GM23338 (cell line): ENCODE results near the gene TRPC6. TPM values are rescaled to one million over a fixed set of nuclear protein-coding genes. Genes with fewer than 3 reads are reported as not detected.
"Not testable (repeated sequence)": the region's sequence is repeated elsewhere in the genome, so short reads cannot be mapped to it uniquely, and the experiment has no call there.

ENCODE experiments used
- ATAC-seq: fragments of 200-7000 bp; cut with Tn5 transposase; 3 replicates; pipeline ENCODE4 v1.9.1; 2020
- DNase-seq: peaks from one replicate; pipeline ENCODE4 v3.0.0-alpha.2; 2015; ENCODE audit warnings: low spot score
- H2AFZ ChIP-seq: fragments of 200-600 bp; sonication (generic); 2 replicates; pipeline ENCODE4 v1.8.0; 2016; ENCODE audit warnings: antibody characterized with exemption, mild to moderate bottlenecking, moderate library complexity
- H3F3A ChIP-seq: fragments of 200-600 bp; sonication (generic); replicated peaks from 2 replicates; pipeline ENCODE4 v1.8.0; 2017; ENCODE audit warnings: antibody characterized with exemption, mixed run types, low read depth
- H3K27ac ChIP-seq: fragments of 200-600 bp; sonication (generic); 2 replicates; pipeline ENCODE4 v1.6.1; 2016; ENCODE audit warnings: low read depth
- H3K27me3 ChIP-seq: fragments of 200-600 bp; sonication (generic); 2 replicates; pipeline ENCODE4 v1.8.0; 2016; ENCODE audit warnings: mild to moderate bottlenecking, mixed run types, moderate library complexity; ENCODE audit not compliant: insufficient read depth
- H3K36me3 ChIP-seq: fragments of 200-600 bp; sonication (generic); 2 replicates; pipeline ENCODE4 v1.8.0; 2016; ENCODE audit warnings: mild to moderate bottlenecking; ENCODE audit not compliant: insufficient read depth
- H3K4me1 ChIP-seq: fragments of 200-600 bp; sonication (generic); 2 replicates; pipeline ENCODE4 v1.8.0; 2016; ENCODE audit warnings: mild to moderate bottlenecking, moderate library complexity; ENCODE audit not compliant: insufficient read depth
- H3K4me2 ChIP-seq: fragments of 200-600 bp; sonication (generic); 2 replicates; pipeline ENCODE4 v1.7.1; 2017; ENCODE audit warnings: mixed run types
- H3K4me3 ChIP-seq: fragments of 200-600 bp; sonication (generic); 2 replicates; pipeline ENCODE4 v1.6.1; 2016; ENCODE audit warnings: mixed run types
- H3K79me2 ChIP-seq: fragments of 200-600 bp; sonication (generic); replicated peaks from 2 replicates; pipeline ENCODE4 v1.8.0; 2017; ENCODE audit warnings: mild to moderate bottlenecking; ENCODE audit not compliant: insufficient read depth
- H3K9me2 ChIP-seq: fragments of 200-600 bp; sonication (generic); 2 replicates; pipeline ENCODE4 v1.8.0; 2017; ENCODE audit not compliant: insufficient read depth
- H4K20me1 ChIP-seq: fragments of 200-600 bp; sonication (generic); replicated peaks from 2 replicates; pipeline ENCODE4 v1.8.0; 2017; ENCODE audit warnings: mild to moderate bottlenecking; ENCODE audit not compliant: insufficient read depth
- H3K27ac Mint-ChIP-seq: 2 replicates; pipeline ENCODE4 v1.8.0; 2020; ENCODE audit warnings: inconsistent platforms, mild to moderate bottlenecking, moderate library complexity, mixed read lengths
- H3K27me3 Mint-ChIP-seq: 3 replicates; pipeline ENCODE4 v1.8.0; 2022; ENCODE audit warnings: low read depth, mild to moderate bottlenecking, moderate library complexity, mixed read lengths, inconsistent platforms; ENCODE audit not compliant: insufficient read depth, poor library complexity
- H3K36me3 Mint-ChIP-seq: 3 replicates; pipeline ENCODE4 v1.8.0; 2021; ENCODE audit warnings: low read depth, mild to moderate bottlenecking, inconsistent platforms, moderate library complexity, mixed read lengths
- H3K4me1 Mint-ChIP-seq: 3 replicates; pipeline ENCODE4 v1.8.0; 2020; ENCODE audit warnings: mild to moderate bottlenecking, inconsistent platforms, mixed read lengths
- H3K4me3 Mint-ChIP-seq: 3 replicates; pipeline ENCODE4 v1.8.0; 2021; ENCODE audit warnings: moderate library complexity, mild to moderate bottlenecking, inconsistent platforms, mixed read lengths
- H3K9me3 Mint-ChIP-seq: 3 replicates; pipeline ENCODE4 v1.8.0; 2020; ENCODE audit warnings: moderate library complexity, mild to moderate bottlenecking, inconsistent platforms, mixed read lengths
- CTCF ChIP-seq, 2 experiments: fragments of 200-600 bp in 1 of 2; sonication (generic) in 1 of 2; conservative IDR thresholded peaks; 2 replicates each; pipeline versions ENCODE4 v1.5.1 to v1.6.1; 2016 to 2017; ENCODE audit warnings: antibody characterized with exemption in 2 of 2, low read depth in 2 of 2, mild to moderate bottlenecking in 2 of 2, moderate library complexity in 1 of 2
- ETS1 ChIP-seq: IDR thresholded peaks from 2 replicates; pipeline ENCODE4 v1.6.1; 2016; ENCODE audit warnings: antibody characterized with exemption
- EZH2 ChIP-seq: fragments of 200-600 bp; sonication (generic); IDR thresholded peaks from one replicate; pipeline ENCODE4 v1.8.0; 2017; ENCODE audit warnings: antibody characterized with exemption, mild to moderate bottlenecking, low read depth; ENCODE audit not compliant: unreplicated experiment
- EZH2phosphoT487 ChIP-seq: fragments of 200-600 bp; sonication (generic); IDR thresholded peaks from one replicate; pipeline ENCODE4 v1.8.1; 2018; ENCODE audit warnings: antibody characterized with exemption; ENCODE audit not compliant: unreplicated experiment
- JUNB ChIP-seq: IDR thresholded peaks from one replicate; pipeline ENCODE4 v1.6.1; 2016; ENCODE audit warnings: antibody characterized with exemption; ENCODE audit not compliant: unreplicated experiment
- POLR2AphosphoS5 ChIP-seq: IDR thresholded peaks from 2 replicates; pipeline ENCODE4 v1.6.1; 2016; ENCODE audit warnings: antibody characterized with exemption, low read depth
- STAT1 ChIP-seq: IDR thresholded peaks from one replicate; pipeline ENCODE4 v1.6.1; 2016; ENCODE audit warnings: antibody characterized with exemption; ENCODE audit not compliant: unreplicated experiment
- ZNF114 ChIP-seq: fragments of 250-450 bp; sonication (Bioruptor Pico); IDR thresholded peaks from 2 replicates; pipeline ENCODE4 v1.5.0; 2020; ENCODE audit warnings: mild to moderate bottlenecking, moderate library complexity
- ZNF331 ChIP-seq: fragments of 250-450 bp; sonication (Bioruptor Pico); IDR thresholded peaks from 2 replicates; pipeline ENCODE4 v1.5.0; 2020; ENCODE audit warnings: low read depth, mild to moderate bottlenecking, moderate library complexity
- ZNF462 ChIP-seq: fragments of 250-450 bp; sonication (Bioruptor Pico); IDR thresholded peaks from 2 replicates; pipeline ENCODE4 v1.5.0; 2020; ENCODE audit warnings: mild to moderate bottlenecking, moderate library complexity
- polyA plus RNA-seq: library from polyadenylated mRNA; unstranded; fragments of >200 nt; fragmentation: Nextera tagmentation; extraction: Ambion mirVana; gene quantifications from 2 replicates; pipeline ENCODE4 v1.2.1, GENCODE V29; 2016
- total RNA-seq: library from RNA; depleted of rRNA; stranded (reverse); fragments of >200 nt; shearing (Covaris generic); gene quantifications from 2 replicates; pipeline ENCODE4 v1.2.3, GENCODE V29; 2014

The TRPC6 gene
- total and polyA plus RNA-seq, 2 experiments from 2014 or later: 0.05 to 4.4 TPM

GRCh38 chr11:101466352-101466751, 117.5 kb downstream of the TRPC6 start (continued):
- TF ChIP-seq EZH2 (no peak), ZNF114 (CRISPR knock-in tag) (no peak), CTCF (conservative IDR thresholded peaks at IDR 0.05; ENCODE audit: low read depth in 2 of 2) (no peak), ETS1 (no peak), STAT1 (no peak), EZH2phosphoT487 (no peak), POLR2AphosphoS5 (no peak)

- H3K27me3 ChIP-seq, H3K27ac ChIP-seq, H3K4me3 Mint-ChIP-seq, H3K36me3 ChIP-seq, H4K20me1 ChIP-seq, ATAC-seq, H3K4me2 ChIP-seq, H2AFZ ChIP-seq, H3K27me3 Mint-ChIP-seq, H3K4me1 ChIP-seq, H3K9me2 ChIP-seq, H3K36me3 Mint-ChIP-seq, DNase-seq, H3K4me3 ChIP-seq, H3K79me2 ChIP-seq, H3K9me3 Mint-ChIP-seq, H3K27ac Mint-ChIP-seq, H3F3A ChIP-seq: not testable (repeated sequence)
- H3K4me1 Mint-ChIP-seq: peaks cover 13% of the 10 kb centered on the region
Measured at GRCh38 chr11:101464388-101464787, 119.4 kb downstream of the TRPC6 start.

GRCh38 chr11:101459020-101459419, 124.8 kb downstream of the TRPC6 start:
- Histone ChIP-seq H4K20me1 (no peaks in the 10 kb centered on the region), H3K27me3 (no peaks in the 10 kb centered on the region), H2AFZ (no peak overlapping the region), H3K9me2 (peaks cover 5% of the 10 kb centered on the region), H3K79me2 (no peaks in the 10 kb centered on the region), H3K4me3 (no peak overlapping the region), H3F3A (no peaks in the 10 kb centered on the region), H3K36me3 (no peaks in the 10 kb centered on the region; the same call in 1 of the 2 replicates), H3K4me2 (no peak overlapping the region), H3K4me1 (no peaks in the 10 kb centered on the region), H3K27ac (no peak overlapping the region)
- ATAC-seq (no peak), DNase-seq (no peak)
- H3K4me1 Mint-ChIP-seq: no peaks in the 10 kb centered on the region
- peaks cover 8% of the 10 kb centered on the region for H3K9me3 Mint-ChIP-seq
- H3K4me3 Mint-ChIP-seq: no peak overlapping the region
- no peaks in the 10 kb centered on the region for H3K27me3 Mint-ChIP-seq
- no peak overlapping the region for H3K27ac Mint-ChIP-seq
- H3K36me3 Mint-ChIP-seq: no peaks in the 10 kb centered on the region
- TF ChIP-seq JUNB (no peak), POLR2AphosphoS5 (no peak), ZNF331 (no peak), ETS1 (no peak), STAT1 (no peak), EZH2phosphoT487 (no peak), ZNF462 (no peak)
